ENCODE measurements around the gene NPHS1.
"Not testable (repeated sequence)": the region's sequence is repeated elsewhere in the genome, so short reads cannot be mapped to it uniquely, and the experiment has no call there.

The NPHS1 gene

GRCh38 chr19:35848486-35848885 is 3.8 kb downstream of the NPHS1 start:
- no peak for DNase-seq

GRCh38 chr19:35847911-35848310 is 4.4 kb downstream of the NPHS1 start:
- no peak for DNase-seq

GRCh38 chr19:35846038-35846668 is 6.2 kb downstream of the NPHS1 start:
- no peak for DNase-seq

- no peak for DNase-seq
Observed at GRCh38 chr19:35845215-35846037, 6.9 kb downstream of the NPHS1 start.

GRCh38 chr19:35844482-35845214 is 7.7 kb downstream of the NPHS1 start:
- no peak for DNase-seq

GRCh38 chr19:35843676-35844481 is 8.4 kb downstream of the NPHS1 start:
- peak; percentile 17 for DNase-seq

- no peak for DNase-seq
Observed at GRCh38 chr19:35842666-35843272, 9.5 kb downstream of the NPHS1 start.

- DNase-seq, result no peak
Observed at GRCh38 chr19:35841961-35842595, 10.2 kb downstream of the NPHS1 start.

GRCh38 chr19:35836096-35836495 is 16.2 kb downstream of the NPHS1 start:
- not testable (repeated sequence) for DNase-seq

- no peak for DNase-seq
Observed at GRCh38 chr19:35833972-35834371, 18.3 kb downstream of the NPHS1 start.

- DNase-seq, result no peak
Observed at GRCh38 chr19:35832054-35832453, 20.2 kb downstream of the NPHS1 start.

GRCh38 chr19:35830986-35831385 is 21.3 kb downstream of the NPHS1 start:
- no peak for DNase-seq

- peak; percentile 69 for DNase-seq
Observed at GRCh38 chr19:35828692-35829301, 23.5 kb downstream of the NPHS1 start.

- DNase-seq, result no peak
Observed at GRCh38 chr19:35824150-35824549, 28.2 kb downstream of the NPHS1 start.

GRCh38 chr19:35822579-35822978 is 29.7 kb downstream of the NPHS1 start:
- no peak for DNase-seq

GRCh38 chr19:35818445-35818844 is 33.9 kb downstream of the NPHS1 start:
- no peak for DNase-seq

GRCh38 chr19:35816846-35817245 is 35.5 kb downstream of the NPHS1 start:
- DNase-seq, result no peak

GRCh38 chr19:35816262-35816661 is 36.0 kb downstream of the NPHS1 start:
- DNase-seq, result no peak

- DNase-seq, result no peak
Observed at GRCh38 chr19:35813043-35813890, 39.0 kb downstream of the NPHS1 start.

All from fibroblast of skin of back (primary cell).